NT2/D1 (cell line): ENCODE results near the gene ING2.

ENCODE experiments used
- SUZ12 ChIP-seq: IDR thresholded peaks from 2 replicates; pipeline ENCODE4 v1.6.1; 2011; ENCODE audit not compliant: insufficient read length, insufficient read depth; ENCODE audit errors: extremely low read depth
- YY1 ChIP-seq: IDR thresholded peaks from 2 replicates; pipeline ENCODE4 v1.6.1; 2011; ENCODE audit not compliant: insufficient read length, insufficient read depth
- ZNF274 ChIP-seq: IDR thresholded peaks from 2 replicates; pipeline ENCODE4 v1.6.1; 2011; ENCODE audit warnings: mild to moderate bottlenecking, low read depth, low read length

- no peak for TF ChIP-seq SUZ12
- TF ChIP-seq YY1, result no peak
- TF ChIP-seq ZNF274, result no peak
These were observed 36.8 kb downstream of the ING2 start for GRCh38 chr4:183541752-183542040.
